Hepatic stellate cell (primary cell): ENCODE data around the gene ZEB1.
"Not testable (repeated sequence)": the region's sequence is repeated elsewhere in the genome, so short reads cannot be mapped to it uniquely, and the experiment has no call there.

ENCODE experiments used
- DNase-seq: peaks from one replicate; pipeline ENCODE4 v3.0.0; 2011; ENCODE audit warnings: low spot score

The ZEB1 gene

GRCh38 chr10:31318382-31318853, 598 bp upstream of the ZEB1 start:
- peak; percentile 61 for DNase-seq

GRCh38 chr10:31319602-31320549, 860 bp downstream of the ZEB1 start:
- DNase-seq: peak; percentile 24

GRCh38 chr10:31320550-31321211, 1.7 kb downstream of the ZEB1 start:
- DNase-seq: peak; percentile 17

- no peak for DNase-seq
These were observed 2.5 kb downstream of the ZEB1 start for GRCh38 chr10:31321396-31321941.

- DNase-seq: no peak
These were observed 3.6 kb downstream of the ZEB1 start for GRCh38 chr10:31322647-31323046.

- DNase-seq: no peak
These were observed 21.3 kb downstream of the ZEB1 start for GRCh38 chr10:31340343-31340742.

- no peak for DNase-seq
These were observed 22.5 kb downstream of the ZEB1 start for GRCh38 chr10:31341552-31341951.

- no peak for DNase-seq
These were observed 24.0 kb downstream of the ZEB1 start for GRCh38 chr10:31343009-31343408.

GRCh38 chr10:31343551-31343950, 24.5 kb downstream of the ZEB1 start:
- DNase-seq: no peak

GRCh38 chr10:31345886-31346285, 26.9 kb downstream of the ZEB1 start:
- no peak for DNase-seq

GRCh38 chr10:31346953-31347352, 27.9 kb downstream of the ZEB1 start:
- no peak for DNase-seq

GRCh38 chr10:31347705-31348104, 28.7 kb downstream of the ZEB1 start:
- DNase-seq: no peak

- DNase-seq: no peak
These were observed 31.9 kb downstream of the ZEB1 start for GRCh38 chr10:31350891-31351290.

GRCh38 chr10:31352436-31353226, 33.6 kb downstream of the ZEB1 start:
- DNase-seq: no peak

GRCh38 chr10:31353574-31353973, 34.6 kb downstream of the ZEB1 start:
- DNase-seq: peak; percentile 13

- peak; percentile 38 for DNase-seq
These were observed 39.8 kb downstream of the ZEB1 start for GRCh38 chr10:31358688-31359330.

GRCh38 chr10:31359979-31360378, 41.0 kb downstream of the ZEB1 start:
- DNase-seq: no peak

GRCh38 chr10:31361475-31361874, 42.5 kb downstream of the ZEB1 start:
- DNase-seq: not testable (repeated sequence)

- DNase-seq: no peak
These were observed 43.1 kb downstream of the ZEB1 start for GRCh38 chr10:31362023-31362641.

- not testable (repeated sequence) for DNase-seq
These were observed 44.7 kb downstream of the ZEB1 start for GRCh38 chr10:31363696-31364095.

GRCh38 chr10:31364238-31364637, 45.2 kb downstream of the ZEB1 start:
- not testable (repeated sequence) for DNase-seq
